Osteocyte (in vitro differentiated cells): Measurements from ENCODE around the gene RET. TPM values are rescaled to one million over a fixed set of nuclear protein-coding genes. Genes with fewer than 3 reads are reported as not detected.
A peak's percentile ranks its signal among the peaks of the same experiment; 100 is the strongest.

Experiments
- DNase-seq: peaks from one replicate; pipeline ENCODE4 v3.0.0; 2021; ENCODE audit warnings: mixed read lengths; ENCODE audit not compliant: unreplicated experiment; ENCODE audit errors: extremely low spot score
- H3K27ac Mint-ChIP-seq: one replicate; pipeline ENCODE4 v1.8.0; 2021; ENCODE audit warnings: mild to moderate bottlenecking, mixed read lengths; ENCODE audit not compliant: unreplicated experiment
- H3K27me3 Mint-ChIP-seq: one replicate; pipeline ENCODE4 v1.8.0; 2021; ENCODE audit warnings: mixed read lengths; ENCODE audit not compliant: unreplicated experiment
- H3K36me3 Mint-ChIP-seq: one replicate; pipeline ENCODE4 v1.8.0; 2021; ENCODE audit warnings: mixed read lengths; ENCODE audit not compliant: unreplicated experiment
- H3K4me1 Mint-ChIP-seq: one replicate; pipeline ENCODE4 v1.8.0; 2021; ENCODE audit warnings: mixed read lengths; ENCODE audit not compliant: unreplicated experiment
- H3K4me3 Mint-ChIP-seq: one replicate; pipeline ENCODE4 v1.8.0; 2021; ENCODE audit warnings: mild to moderate bottlenecking, moderate library complexity, mixed read lengths; ENCODE audit not compliant: unreplicated experiment
- H3K9me3 Mint-ChIP-seq: one replicate; pipeline ENCODE4 v1.8.0; 2021; ENCODE audit warnings: mixed read lengths; ENCODE audit not compliant: unreplicated experiment
- CTCF ChIP-seq: fragments of 200-600 bp; sonication (generic); IDR thresholded peaks from 2 replicates; pipeline ENCODE4 v1.5.0; 2021; ENCODE audit warnings: antibody characterized with exemption, mild to moderate bottlenecking, moderate library complexity
- total RNA-seq: library from RNA; stranded (reverse); gene quantifications from 2 replicates; pipeline ENCODE4 v1.2.1, GENCODE V29; 2021

Gene RET
- total RNA-seq, 1 donor from 2014 or later: 0.43 TPM

- H3K4me3 Mint-ChIP-seq: no peak overlapping the region
- DNase-seq: peak; percentile 63
Measured at GRCh38 chr10:43131256-43131655, 54.4 kb downstream of the RET start.

GRCh38 chr10:43131906-43132305 is 55.0 kb downstream of the RET start:
- H3K4me3 Mint-ChIP-seq: no peak overlapping the region
- H3K27ac Mint-ChIP-seq: no peak overlapping the region
- H3K9me3 Mint-ChIP-seq: no peaks in the 10 kb centered on the region
- no peak for TF ChIP-seq CTCF
- peak; percentile 46 for DNase-seq
- H3K27me3 Mint-ChIP-seq: no peaks in the 10 kb centered on the region
- peaks cover 29% of the 10 kb centered on the region for H3K4me1 Mint-ChIP-seq
- peaks cover 2% of the 10 kb centered on the region for H3K36me3 Mint-ChIP-seq

More at GRCh38 chr10:43131256-43131655, 54.4 kb downstream of the RET start:
- H3K36me3 Mint-ChIP-seq: peaks cover 2% of the 10 kb centered on the region
- no peak overlapping the region for H3K27ac Mint-ChIP-seq
- H3K27me3 Mint-ChIP-seq: peaks cover 4% of the 10 kb centered on the region
- H3K9me3 Mint-ChIP-seq: no peaks in the 10 kb centered on the region
- H3K4me1 Mint-ChIP-seq: peaks cover 23% of the 10 kb centered on the region
- no peak for TF ChIP-seq CTCF

- H3K9me3 Mint-ChIP-seq: no peaks in the 10 kb centered on the region
- TF ChIP-seq CTCF: no peak
- peak; percentile 25 for DNase-seq
- H3K4me1 Mint-ChIP-seq: peaks cover 32% of the 10 kb centered on the region
- peaks cover 2% of the 10 kb centered on the region for H3K36me3 Mint-ChIP-seq
- H3K27ac Mint-ChIP-seq: no peak overlapping the region
- H3K27me3 Mint-ChIP-seq: no peaks in the 10 kb centered on the region
- no peak overlapping the region for H3K4me3 Mint-ChIP-seq
Measured at GRCh38 chr10:43132867-43133787, 56.3 kb downstream of the RET start.

- DNase-seq: no peak
- Mint-ChIP-seq H3K36me3 (peaks cover 2% of the 10 kb centered on the region), H3K4me3 (no peak overlapping the region), H3K27me3 (no peaks in the 10 kb centered on the region), H3K27ac (no peak overlapping the region), H3K4me1 (peaks cover 29% of the 10 kb centered on the region), H3K9me3 (no peaks in the 10 kb centered on the region)
- TF ChIP-seq CTCF: no peak
Measured at GRCh38 chr10:43134126-43134905, 57.4 kb downstream of the RET start.

- Mint-ChIP-seq H3K27me3 (no peaks in the 10 kb centered on the region), H3K4me3 (no peak overlapping the region), H3K36me3 (peaks cover 2% of the 10 kb centered on the region), H3K9me3 (no peaks in the 10 kb centered on the region), H3K4me1 (peaks cover 30% of the 10 kb centered on the region), H3K27ac (no peak overlapping the region)
- TF ChIP-seq CTCF: no peak
- DNase-seq: peak; percentile 25
Measured at GRCh38 chr10:43135064-43135463, 58.2 kb downstream of the RET start.
